ENCODE results near the gene FHIP2A. TPM values are rescaled to one million over a fixed set of nuclear protein-coding genes. Genes with fewer than 3 reads are reported as not detected.

Gene FHIP2A
- total RNA-seq, 4 donors from 2014 or later, result 4.8 to 16.2 (median 9.0) TPM

- intact Hi-C loops (cut with DNase I), result no loop called here
- Histone ChIP-seq H3K36me3 (no peaks in the 10 kb centered on the region), H3K9me3 (no peaks in the 10 kb centered on the region), H3K27ac (no peak overlapping the region), H3K27me3 (no peaks in the 10 kb centered on the region), H3K4me3 (no peak overlapping the region), H3K4me1 (peaks cover 0 to 7% (median 0%) of the 10 kb centered on the region in 3 donors)
- no peak for TF ChIP-seq POLR2A (IDR thresholded peaks at IDR 0.05)
- TF ChIP-seq CTCF (IDR thresholded peaks at IDR 0.05), result no peak
- DNase-seq, result no peak
- WGBS, 2 donors, result 43 to 72% methylated on average over 3 of the region's 3 CpGs
These were observed 29.8 kb upstream of the FHIP2A start for GRCh38 chr10:114791768-114792167.

- no peak overlapping the region for H3K27ac ChIP-seq
- no peaks in the 10 kb centered on the region for H3K27me3 ChIP-seq
- H3K4me1 ChIP-seq, result no peaks in the 10 kb centered on the region
- no peaks in the 10 kb centered on the region for H3K36me3 ChIP-seq
- WGBS, 2 donors, result 85 to 88% methylated on average over 3 of the region's 3 CpGs
- no peak for DNase-seq
- intact Hi-C loops (cut with DNase I), result no loop called here
- no peaks in the 10 kb centered on the region for H3K9me3 ChIP-seq
- no peak for TF ChIP-seq POLR2A (IDR thresholded peaks at IDR 0.05)
- no peak overlapping the region for H3K4me3 ChIP-seq
These were observed 26.5 kb upstream of the FHIP2A start for GRCh38 chr10:114795039-114795438.

- intact Hi-C loops (cut with DNase I), result no loop called here
- WGBS, 2 donors, result 90 to 100% methylated on average over 1 of the region's 1 CpG
These were observed 21.2 kb upstream of the FHIP2A start for GRCh38 chr10:114800361-114800760.

GRCh38 chr10:114801411-114801813, 20.2 kb upstream of the FHIP2A start:
- Histone ChIP-seq H3K4me3 (no peak overlapping the region), H3K27ac (no peak overlapping the region), H3K4me1 (no peaks in the 10 kb centered on the region), H3K36me3 (no peaks in the 10 kb centered on the region), H3K9me3 (no peaks in the 10 kb centered on the region), H3K27me3 (no peaks in the 10 kb centered on the region)
- no peak for DNase-seq
- TF ChIP-seq POLR2A (IDR thresholded peaks at IDR 0.05) (no peak), CTCF (IDR thresholded peaks at IDR 0.05) (no peak)
- WGBS, 2 donors, result 41 to 60% methylated on average over 5 of the region's 5 CpGs
- intact Hi-C loops (cut with DNase I), result no loop called here

More at GRCh38 chr10:114800361-114800760, 21.2 kb upstream of the FHIP2A start:
- Histone ChIP-seq H3K27ac (no peak overlapping the region), H3K4me1 (no peaks in the 10 kb centered on the region), H3K9me3 (no peaks in the 10 kb centered on the region), H3K36me3 (no peaks in the 10 kb centered on the region), H3K4me3 (no peak overlapping the region), H3K27me3 (no peaks in the 10 kb centered on the region)
- DNase-seq, result no peak
- no peak for TF ChIP-seq POLR2A (IDR thresholded peaks at IDR 0.05)
- TF ChIP-seq CTCF (IDR thresholded peaks at IDR 0.05), result no peak

GRCh38 chr10:114802177-114802576, 19.4 kb upstream of the FHIP2A start:
- no peaks in the 10 kb centered on the region for H3K27me3 ChIP-seq
- H3K36me3 ChIP-seq, result no peaks in the 10 kb centered on the region
- no peak overlapping the region for H3K27ac ChIP-seq
- intact Hi-C loops (cut with DNase I), result no loop called here
- no peak for TF ChIP-seq CTCF (IDR thresholded peaks at IDR 0.05)
- no peak for TF ChIP-seq POLR2A (IDR thresholded peaks at IDR 0.05)
- no peak overlapping the region for H3K4me3 ChIP-seq
- WGBS, 2 donors, result 85 to 94% methylated on average over 3 of the region's 3 CpGs
- no peaks in the 10 kb centered on the region for H3K9me3 ChIP-seq
- no peak for DNase-seq
- H3K4me1 ChIP-seq, result no peaks in the 10 kb centered on the region
